SK-N-SH (cell line): ENCODE results near the gene DVL3. TPM values are rescaled to one million over a fixed set of nuclear protein-coding genes. Genes with fewer than 3 reads are reported as not detected.

Experiments used
- CTCF ChIA-PET: fragments of 300-600, 350-600 bp; formaldehyde crosslinking; extraction: SDS; loops from one replicate; lab custom pipeline; 2021; lab: Yijun Ruan, JAX
- POLR2A ChIA-PET: fragments of 350-600 bp; sonication (Branson Sonifier 250); formaldehyde crosslinking; extraction: SDS; loops from one replicate; lab custom pipeline; 2020; ENCODE audit warnings: antibody characterized with exemption, inconsistent platforms; lab: Yijun Ruan, JAX
- DNase-seq: peaks from one replicate; pipeline ENCODE4 v3.0.0; 2012
- H2AFZ ChIP-seq: fragments of 200-600 bp; sonication (generic); 2 replicates; pipeline ENCODE4 v1.8.1; 2016; ENCODE audit warnings: antibody characterized with exemption, mild to moderate bottlenecking, low read depth
- H3F3A ChIP-seq: fragments of 200-600 bp; sonication (generic); replicated peaks from 2 replicates; pipeline ENCODE3; 2016; ENCODE audit warnings: antibody characterized with exemption, mild to moderate bottlenecking; ENCODE audit not compliant: insufficient read depth
- H3K27ac ChIP-seq, 2 experiments: fragments of 200-500 bp in 1 of 2; fragments of 200-600 bp in 1 of 2; sonication (Bioruptor generic) in 1 of 2; sonication (generic), shearing (Covaris generic) in 1 of 2; 2 replicates each; pipeline versions ENCODE4 v1.5.1 to v1.6.1; 2014 to 2016; ENCODE audit warnings: low read depth in 2 of 2, inconsistent platforms in 1 of 2, low read length in 1 of 2, mild to moderate bottlenecking in 1 of 2, mixed read lengths in 1 of 2
- H3K27me3 ChIP-seq: fragments of 200-600 bp; sonication (generic), shearing (Covaris generic); 2 replicates; pipeline ENCODE4 v1.6.1; 2016; ENCODE audit warnings: mixed run types; ENCODE audit not compliant: insufficient read depth
- H3K36me3 ChIP-seq, 2 experiments: fragments of 200-500 bp in 1 of 2; fragments of 200-600 bp in 1 of 2; sonication (Bioruptor generic) in 1 of 2; sonication (generic) in 1 of 2; replicated peaks in 1 of 2; 2 replicates each; pipeline versions ENCODE3 to v1.5.1; 2014 to 2016; ENCODE audit warnings: low read length in 1 of 2, mild to moderate bottlenecking in 1 of 2; ENCODE audit not compliant: insufficient read depth in 2 of 2, control insufficient read depth in 1 of 2
- H3K4me1 ChIP-seq, 2 experiments: fragments of 200-500 bp in 1 of 2; fragments of 200-600 bp in 1 of 2; sonication (Bioruptor generic) in 1 of 2; sonication (generic), shearing (Covaris generic) in 1 of 2; 2 replicates each; pipeline versions ENCODE4 v1.5.1 to v1.6.1; 2014 to 2016; ENCODE audit warnings: low read depth in 1 of 2, low read length in 1 of 2, mixed run types in 1 of 2; ENCODE audit not compliant: insufficient read depth in 2 of 2, control insufficient read depth in 1 of 2
- H3K4me2 ChIP-seq: fragments of 200-600 bp; sonication (generic), shearing (Covaris generic); 2 replicates; pipeline ENCODE4 v1.6.1; 2017; ENCODE audit warnings: mixed run types
- H3K4me3 ChIP-seq, 2 experiments: fragments of 200-500 bp in 1 of 2; fragments of 200-600 bp in 1 of 2; sonication (Bioruptor generic) in 1 of 2; sonication (generic), shearing (Covaris generic) in 1 of 2; 2 replicates each; pipeline versions ENCODE4 v1.5.1 to v1.8.1; 2014 to 2016; ENCODE audit warnings: low read depth in 2 of 2, inconsistent platforms in 1 of 2, low read length in 1 of 2, mild to moderate bottlenecking in 1 of 2, mixed read lengths in 1 of 2, moderate library complexity in 1 of 2
- H3K79me2 ChIP-seq: fragments of 200-600 bp; sonication (generic); 2 replicates; pipeline ENCODE4 v1.8.1; 2017; ENCODE audit warnings: mild to moderate bottlenecking; ENCODE audit not compliant: insufficient read depth
- H3K9ac ChIP-seq: fragments of 200-600 bp; sonication (generic); 2 replicates; pipeline ENCODE4 v1.6.1; 2017; ENCODE audit warnings: mixed run types
- H3K9me2 ChIP-seq: fragments of 200-600 bp; sonication (generic); 2 replicates; pipeline ENCODE4 v1.6.1; 2017; ENCODE audit warnings: mixed run types
- H3K9me3 ChIP-seq: fragments of 200-600 bp; sonication (generic); 2 replicates; pipeline ENCODE4 v1.6.1; 2017; ENCODE audit warnings: mixed run types, mild to moderate bottlenecking, moderate library complexity
- H4K20me1 ChIP-seq: fragments of 200-600 bp; sonication (generic); 2 replicates; pipeline ENCODE4 v1.6.1; 2017; ENCODE audit warnings: mild to moderate bottlenecking, mixed run types; ENCODE audit not compliant: insufficient read depth
- EP300 ChIP-seq, 2 experiments: IDR thresholded peaks; 2 replicates each; pipeline versions ENCODE4 v1.4.0 to v1.6.1; 2012; ENCODE audit warnings: borderline replicate concordance in 1 of 2, low read depth in 1 of 2, low read length in 1 of 2
- EZH2phosphoT487 ChIP-seq: fragments of 200-600 bp; sonication (generic); IDR thresholded peaks from 2 replicates; pipeline ENCODE4 v1.6.1; 2017; ENCODE audit warnings: low read depth, mixed run types, mild to moderate bottlenecking, antibody characterized with exemption, moderate library complexity, borderline replicate concordance
- FOXJ3 ChIP-seq: sonication (generic); formaldehyde crosslinking; IDR thresholded peaks from 2 replicates; pipeline ENCODE4 v1.5.1; 2020; ENCODE audit warnings: mild to moderate bottlenecking, missing genetic modification reagents
- IRF3 ChIP-seq: fragments of 150-350 bp; IDR thresholded peaks from 2 replicates; pipeline ENCODE4 v1.6.1; 2016; ENCODE audit warnings: mild to moderate bottlenecking, low read depth, low read length
- JUND ChIP-seq: IDR thresholded peaks from 2 replicates; pipeline ENCODE4 v1.4.0; 2012
- MEF2A ChIP-seq: IDR thresholded peaks from 2 replicates; pipeline ENCODE4 v1.4.0; 2012; ENCODE audit warnings: low read depth, borderline replicate concordance
- NRF1 ChIP-seq: IDR thresholded peaks from 2 replicates; pipeline ENCODE4 v1.6.1; 2012; ENCODE audit warnings: low read depth, mild to moderate bottlenecking, low read length
- PBX3 ChIP-seq: IDR thresholded peaks from 2 replicates; pipeline ENCODE4; 2012
- POLR2AphosphoS5 ChIP-seq: IDR thresholded peaks from 2 replicates; pipeline ENCODE4 v1.6.1; 2012; ENCODE audit warnings: low read depth, low read length
- SIN3A ChIP-seq: IDR thresholded peaks from 2 replicates; pipeline ENCODE4 v1.6.1; 2012; ENCODE audit warnings: low read depth, mild to moderate bottlenecking, low read length, moderate library complexity, borderline replicate concordance
- TAF1 ChIP-seq: IDR thresholded peaks from 2 replicates; pipeline ENCODE4 v1.6.1; 2012; ENCODE audit warnings: low read depth, mild to moderate bottlenecking, low read length, moderate library complexity, borderline replicate concordance
- TCF12 ChIP-seq: IDR thresholded peaks from 2 replicates; pipeline ENCODE4 v1.4.0; 2012
- USF1 ChIP-seq: IDR thresholded peaks from 2 replicates; pipeline ENCODE4 v1.4.0; 2012; ENCODE audit warnings: low read depth, borderline replicate concordance
- USF2 ChIP-seq: fragments of 150-350 bp; IDR thresholded peaks from 2 replicates; pipeline ENCODE4 v1.6.1; 2017; ENCODE audit warnings: antibody characterized with exemption, low read length, low read depth, borderline replicate concordance
- WGBS: methylation state at CpG from one replicate; pipeline ENCODE4 v1.1.6; 2017; ENCODE audit warnings: low lambda C conversion rate; 5-methylcytosine and 5-hydroxymethylcytosine counted together
- polyA plus RNA-seq, 3 experiments: library from polyadenylated mRNA; depleted of rRNA; stranded (reverse); fragments of >200 nt; gene quantifications; 2 replicates each; pipeline ENCODE4 v1.2.3, GENCODE V29; 2012

The DVL3 gene
- polyA plus RNA-seq, 1 of the 3 experiments (the other 2 are of a cell fraction) = 29.6 TPM

GRCh38 chr3:184164648-184165330 is 9.6 kb downstream of the DVL3 start:
- H3K9ac ChIP-seq = no peak overlapping the region
- no peak for DNase-seq
- TF ChIP-seq IRF3 = no peak
- no peak for TF ChIP-seq EZH2phosphoT487
- no peak for TF ChIP-seq POLR2AphosphoS5
- TF ChIP-seq PBX3 = no peak
- no peak for TF ChIP-seq MEF2A
- TF ChIP-seq NRF1 = no peak
- TF ChIP-seq USF2 = no peak
- no peak for TF ChIP-seq FOXJ3 (CRISPR knock-in tag)
- no peak for TF ChIP-seq JUND
- no peak for TF ChIP-seq USF1
- TF ChIP-seq SIN3A = no peak
- TF ChIP-seq TAF1 = no peak
- TF ChIP-seq EP300 (IDR thresholded peaks at IDR 0.05; ENCODE audit: borderline replicate concordance in 1 of 2, low read depth in 1 of 2, low read length in 1 of 2) = no peak
- TF ChIP-seq TCF12 = no peak
- TF ChIP-seq, all 33 proteins: peak for 0
- Histone ChIP-seq H3K4me2 (no peak overlapping the region), H3K4me1 (peaks cover 5 to 7% of the 10 kb centered on the region in 2 experiments; a peak in 1 of 4 replicates), H3K4me3 (no peak overlapping the region), H3K27me3 (no peaks in the 10 kb centered on the region), H3K79me2 (peaks cover 52% of the 10 kb centered on the region), H3F3A (no peaks in the 10 kb centered on the region), H3K9me2 (no peaks in the 10 kb centered on the region), H3K27ac (no peak overlapping the region), H3K36me3 (peaks cover 42 to 65% of the 10 kb centered on the region in 2 experiments), H3K9me3 (no peaks in the 10 kb centered on the region), H4K20me1 (peaks cover 58% of the 10 kb centered on the region), H2AFZ (no peak overlapping the region)
- CTCF ChIA-PET = interaction anchor here (1.1 to 1.4 kb wide), 2 partner anchors 8 to 147 kb away, joined by 3 to 4 read pairs; partner anchors contain the start of gene ABCC5
- WGBS = 96% methylated on average over 15 of the region's 16 CpGs
- POLR2A ChIA-PET = no interaction called here
